IMR-90 (cell line): Measurements from ENCODE around the gene PDGFC. TPM values are rescaled to one million over a fixed set of nuclear protein-coding genes. Genes with fewer than 3 reads are reported as not detected.

Source experiments
- ATAC-seq: fragments of 200-7000 bp; cut with Tn5 transposase; 2 replicates; pipeline ENCODE4 v1.9.1; 2020; ENCODE audit warnings: low read depth, mild to moderate bottlenecking, moderate library complexity
- BruUV-seq: library from RNA; stranded (reverse); fragments of 400-500 nt; replicated peaks from 2 replicates; lab custom pipeline; 2021; lab: Mats Ljungman, UMichigan
- CTCF ChIA-PET: fragments of 300-600 bp; formaldehyde crosslinking; extraction: SDS; loops from one replicate; lab custom pipeline; 2021; ENCODE audit warnings: antibody characterized with exemption; lab: Yijun Ruan, JAX
- POLR2A ChIA-PET: fragments of 300-600 bp; sonication (Branson Sonifier 250); formaldehyde crosslinking; loops from one replicate; lab custom pipeline; 2022; ENCODE audit warnings: antibody characterized with exemption; ENCODE audit not compliant: unreplicated experiment; lab: Charles Lee
- DNase-seq: peaks from one replicate; pipeline ENCODE4 v3.0.0; 2013
- H2AFZ ChIP-seq: replicated peaks from 2 replicates; pipeline ENCODE3; 2013; ENCODE audit warnings: low read length, mild to moderate bottlenecking; ENCODE audit not compliant: poor library complexity
- H2AK5ac ChIP-seq: 2 replicates; pipeline ENCODE4 v1.6.1; 2013; ENCODE audit warnings: low read depth, low read length, inconsistent platforms
- H2AK9ac ChIP-seq: replicated peaks from 2 replicates; pipeline ENCODE3; 2013; ENCODE audit warnings: mild to moderate bottlenecking, low read depth, low read length, moderate library complexity; ENCODE audit not compliant: poor library complexity
- H2BK120ac ChIP-seq: 2 replicates; pipeline ENCODE4 v1.6.1; 2013; ENCODE audit warnings: low read depth, low read length, inconsistent platforms
- H2BK15ac ChIP-seq: 3 replicates; pipeline ENCODE4 v1.6.1; 2013; ENCODE audit warnings: low read depth, low read length, inconsistent platforms
- H2BK20ac ChIP-seq: 2 replicates; pipeline ENCODE4 v1.6.1; 2013; ENCODE audit warnings: low read depth, mild to moderate bottlenecking, inconsistent platforms, low read length, moderate library complexity
- H2BK5ac ChIP-seq: 2 replicates; pipeline ENCODE4 v1.6.1; 2013; ENCODE audit warnings: mild to moderate bottlenecking, low read depth, low read length, inconsistent platforms; ENCODE audit not compliant: poor library complexity, severe bottlenecking
- H3K14ac ChIP-seq: replicated peaks from 2 replicates; pipeline ENCODE4 v1.6.1; 2013; ENCODE audit warnings: low read depth, low read length, inconsistent platforms
- H3K18ac ChIP-seq: 2 replicates; pipeline ENCODE4 v1.6.1; 2013; ENCODE audit warnings: low read depth, low read length, control low read depth
- H3K23ac ChIP-seq: 2 replicates; pipeline ENCODE4 v1.6.1; 2013; ENCODE audit warnings: low read depth, low read length, inconsistent platforms
- H3K27ac ChIP-seq: 2 replicates; pipeline ENCODE4 v1.5.1; 2013; ENCODE audit warnings: mild to moderate bottlenecking, control low read depth, low read length; ENCODE audit not compliant: insufficient read depth
- H3K27me3 ChIP-seq: 2 replicates; pipeline ENCODE4 v1.6.1; 2013; ENCODE audit warnings: low read length; ENCODE audit not compliant: control insufficient read depth, insufficient read depth
- H3K36me3 ChIP-seq: 2 replicates; pipeline ENCODE4 v1.6.1; 2013; ENCODE audit warnings: low read length, mixed read lengths; ENCODE audit not compliant: control insufficient read depth, insufficient read depth
- H3K4ac ChIP-seq: 2 replicates; pipeline ENCODE4 v1.6.1; 2013; ENCODE audit warnings: low read depth, low read length, inconsistent platforms
- H3K4me1 ChIP-seq: 2 replicates; pipeline ENCODE4 v1.6.1; 2013; ENCODE audit warnings: low read length, mixed read lengths; ENCODE audit not compliant: control insufficient read depth, insufficient read depth
- H3K4me2 ChIP-seq: 2 replicates; pipeline ENCODE4 v1.6.1; 2013; ENCODE audit warnings: low read depth, mild to moderate bottlenecking, control low read depth, low read length, moderate library complexity
- H3K4me3 ChIP-seq: 2 replicates; pipeline ENCODE4 v1.5.1; 2013; ENCODE audit warnings: low read depth, mild to moderate bottlenecking, control low read depth, low read length, moderate library complexity; ENCODE audit not compliant: insufficient read depth
- H3K56ac ChIP-seq: 2 replicates; pipeline ENCODE4 v1.6.1; 2013; ENCODE audit warnings: low read length, inconsistent platforms; ENCODE audit not compliant: insufficient read depth; ENCODE audit errors: extremely low read depth
- H3K79me1 ChIP-seq, 2 experiments: 2 replicates each; pipeline ENCODE4 v1.6.1; 2013; ENCODE audit warnings: low read length in 2 of 2, inconsistent platforms in 1 of 2, low read depth in 1 of 2
- H3K9ac ChIP-seq: 2 replicates; pipeline ENCODE4 v1.6.1; 2013; ENCODE audit warnings: low read depth, low read length, control low read depth
- H3K9me1 ChIP-seq: 2 replicates; pipeline ENCODE4 v1.6.1; 2013; ENCODE audit warnings: low read length, inconsistent platforms; ENCODE audit not compliant: insufficient read depth
- H3K9me3 ChIP-seq: 2 replicates; pipeline ENCODE4 v1.6.1; 2013; ENCODE audit warnings: low read length; ENCODE audit not compliant: control insufficient read depth, insufficient read depth
- H4K20me1 ChIP-seq: 2 replicates; pipeline ENCODE4 v1.6.1; 2013; ENCODE audit warnings: low read length, inconsistent platforms; ENCODE audit not compliant: insufficient read depth
- H4K5ac ChIP-seq: 2 replicates; pipeline ENCODE4 v1.6.1; 2013; ENCODE audit warnings: mild to moderate bottlenecking, low read depth, low read length, control low read depth
- H4K8ac ChIP-seq, 2 experiments: 2 replicates each; pipeline ENCODE4 v1.6.1; 2013; ENCODE audit warnings: low read depth in 2 of 2, low read length in 2 of 2, control low read depth in 1 of 2, inconsistent platforms in 1 of 2
- H4K91ac ChIP-seq: 2 replicates; pipeline ENCODE4 v1.6.1; 2013; ENCODE audit warnings: low read depth, low read length, inconsistent platforms; ENCODE audit not compliant: insufficient read depth
- MAZ ChIP-seq: IDR thresholded peaks from 2 replicates; pipeline ENCODE4 v1.6.1; 2012; ENCODE audit warnings: low read depth, mild to moderate bottlenecking, low read length, improper control_type of control experiment, moderate library complexity, borderline replicate concordance
- MXI1 ChIP-seq: IDR thresholded peaks from 2 replicates; pipeline ENCODE4 v1.6.1; 2012; ENCODE audit warnings: low read depth, mild to moderate bottlenecking, low read length, moderate library complexity, borderline replicate concordance
- NFE2L2 ChIP-seq: fragments of 150-350 bp; IDR thresholded peaks from 2 replicates; pipeline ENCODE4 v1.6.1; 2016; ENCODE audit warnings: low read depth, mild to moderate bottlenecking, low read length
- POLR2A ChIP-seq: IDR thresholded peaks from 2 replicates; pipeline ENCODE4 v1.6.1; 2012; ENCODE audit warnings: mild to moderate bottlenecking, low read depth, low read length
- RCOR1 ChIP-seq: IDR thresholded peaks from 2 replicates; pipeline ENCODE4 v1.6.1; 2012; ENCODE audit warnings: mild to moderate bottlenecking, low read length, improper control_type of control experiment; ENCODE audit not compliant: insufficient replicate concordance
- SMC3 ChIP-seq: fragments of 150-350 bp; IDR thresholded peaks from 2 replicates; pipeline ENCODE4 v1.6.1; 2016; ENCODE audit warnings: low read depth, mild to moderate bottlenecking, antibody characterized with exemption, low read length, moderate library complexity
- whole genome bisulfite sequencing, 2 experiments: methylation state at CpG; one replicate each; pipeline versions ENCODE4 v1.1.5 to v1.1.7; 2013; ENCODE audit warnings: missing lambda C conversion rate in 2 of 2; ENCODE audit not compliant: insufficient read length in 1 of 2; ENCODE audit errors: extremely low coverage in 2 of 2; 5-methylcytosine and 5-hydroxymethylcytosine counted together
- dilution Hi-C: fragments of 300-500 bp; cut with HindIII; formaldehyde crosslinking; loops from one replicate; pipeline ENCODE4 v1.14.3; 2018; ENCODE audit warnings: low sequenced_read_pairs; ENCODE audit not compliant: unreplicated experiment
- in situ Hi-C: fragments of 300-500 bp; cut with MboI; formaldehyde crosslinking; loops from 3 replicates; pipeline ENCODE4 v1.14.3; 2019; ENCODE audit warnings: low sequenced_read_pairs, inconsistent platforms, mixed read lengths
- intact Hi-C: fragments of 100-400 bp; cut with micrococcal nuclease; formaldehyde crosslinking; loops from 2 replicates; pipeline ENCODE4 v1.10.0; 2022
- polyA plus RNA-seq, 3 experiments: library from polyadenylated mRNA; depleted of rRNA; stranded (reverse); fragments of >200 nt; gene quantifications; 2 replicates each; pipeline ENCODE4 v1.2.3, GENCODE V29; 2012; ENCODE audit warnings: low replicate concordance in 1 of 3
- total RNA-seq: library from RNA; depleted of rRNA; stranded (reverse); fragments of >200 nt; gene quantifications from 2 replicates; pipeline ENCODE4 v1.2.3, GENCODE V29; 2012
- TF ChIP-seq, protein P1 (sequence below): conservative IDR thresholded peaks from 2 replicates; pipeline ENCODE4 v1.5.1; 2012; ENCODE audit warnings: mild to moderate bottlenecking, low read depth, low read length, improper control_type of control experiment

The PDGFC gene
- total and polyA plus RNA-seq, 2 of the 4 experiments (the other 2 are of a cell fraction) = 19.8 to 90.7 TPM

GRCh38 chr4:156946516-156947424, 24.8 kb downstream of the PDGFC start (continued):
- TF ChIP-seq NFE2L2 = peak; percentile 68
- no peak for TF ChIP-seq POLR2A
- peak; percentile 24 for TF ChIP-seq RCOR1
- TF ChIP-seq MXI1 = no peak

DNA sequence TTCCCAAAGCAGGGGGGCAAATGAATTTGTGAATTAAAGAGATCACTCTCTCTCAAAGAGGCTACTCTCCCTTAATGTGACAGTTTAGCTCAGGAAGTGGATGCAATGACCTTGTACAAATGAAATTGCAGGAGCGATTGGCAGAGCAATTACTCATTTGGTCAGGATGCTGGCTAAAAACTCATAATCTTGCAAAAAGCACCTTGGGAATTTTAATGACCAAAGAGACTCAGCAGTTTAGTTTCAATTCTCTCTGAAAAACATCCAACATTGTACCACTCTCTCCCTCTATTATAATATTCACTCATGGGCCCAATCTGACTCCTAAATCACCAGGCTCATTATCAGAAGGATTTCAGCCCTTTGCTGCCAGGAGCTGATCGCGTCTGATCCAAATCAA, 26.1 kb downstream of the PDGFC start:
- dilution Hi-C loops (no loop called here), in situ Hi-C loops (no loop called here)
- H3K14ac ChIP-seq = peak overlapping the region; percentile 57; the same call in 1 of the 2 replicates

More for the DNA sequence above, 26.1 kb downstream of the PDGFC start:
- DNase-seq (no peak), ATAC-seq (no peak)
- Histone ChIP-seq H3K36me3 (no peaks in the 10 kb centered on the region), H2BK120ac (peak overlapping the region; percentile 21), H3K27ac (peak overlapping the region; percentile 73; the same call in 1 of the 2 replicates), H3K79me1 (peaks cover 5 to 57% of the 10 kb centered on the region in 2 experiments), H2AFZ (no peak overlapping the region), H3K4me3 (no peak overlapping the region), H4K20me1 (peaks cover 4% of the 10 kb centered on the region; the same call in 1 of the 2 replicates), H4K8ac (peak overlapping the region; percentile 25 to 56; a peak in 3 of 4 replicates), H2BK20ac (peak overlapping the region; percentile 4; the same call in 1 of the 2 replicates), H3K56ac (no peak overlapping the region), H3K23ac (peak overlapping the region; percentile 1; the same call in 1 of the 2 replicates), H3K4me2 (peak overlapping the region; percentile 92), H3K9me1 (peaks cover 12% of the 10 kb centered on the region), H3K9ac (peak overlapping the region; percentile 75), H3K4ac (peak overlapping the region; percentile 6), H2BK15ac (0 out of 3 replicates have a peak overlapping the region, but pooled peaks have one; percentile 33), H3K4me1 (peaks cover 24% of the 10 kb centered on the region), H2AK9ac (no peak overlapping the region), H3K9me3 (no peaks in the 10 kb centered on the region), H3K27me3 (no peaks in the 10 kb centered on the region), H2BK5ac (peak overlapping the region; percentile 93), H3K18ac (peak overlapping the region; percentile 94), H4K91ac (peak overlapping the region; percentile 40; the same call in 1 of the 2 replicates), H4K5ac (peak overlapping the region; percentile 67; the same call in 1 of the 2 replicates), H2AK5ac (peak overlapping the region; percentile 63; the same call in 1 of the 2 replicates)
- ChIA-PET CTCF (interaction anchor here (1.0 kb wide), 1 partner anchor 23 kb away, joined by 3 read pairs; no protein-coding TSS in a partner anchor), POLR2A (interaction anchor here (0.6 kb wide), 1 partner anchor 12 kb away, joined by 3 read pairs; no protein-coding TSS in a partner anchor)
- no peak for TF ChIP-seq SMC3
- TF ChIP-seq MAZ = no peak
- TF ChIP-seq POLR2A = no peak
- TF ChIP-seq MXI1 = no peak
- no peak for TF ChIP-seq NFE2L2
- TF ChIP-seq, protein P1, sequence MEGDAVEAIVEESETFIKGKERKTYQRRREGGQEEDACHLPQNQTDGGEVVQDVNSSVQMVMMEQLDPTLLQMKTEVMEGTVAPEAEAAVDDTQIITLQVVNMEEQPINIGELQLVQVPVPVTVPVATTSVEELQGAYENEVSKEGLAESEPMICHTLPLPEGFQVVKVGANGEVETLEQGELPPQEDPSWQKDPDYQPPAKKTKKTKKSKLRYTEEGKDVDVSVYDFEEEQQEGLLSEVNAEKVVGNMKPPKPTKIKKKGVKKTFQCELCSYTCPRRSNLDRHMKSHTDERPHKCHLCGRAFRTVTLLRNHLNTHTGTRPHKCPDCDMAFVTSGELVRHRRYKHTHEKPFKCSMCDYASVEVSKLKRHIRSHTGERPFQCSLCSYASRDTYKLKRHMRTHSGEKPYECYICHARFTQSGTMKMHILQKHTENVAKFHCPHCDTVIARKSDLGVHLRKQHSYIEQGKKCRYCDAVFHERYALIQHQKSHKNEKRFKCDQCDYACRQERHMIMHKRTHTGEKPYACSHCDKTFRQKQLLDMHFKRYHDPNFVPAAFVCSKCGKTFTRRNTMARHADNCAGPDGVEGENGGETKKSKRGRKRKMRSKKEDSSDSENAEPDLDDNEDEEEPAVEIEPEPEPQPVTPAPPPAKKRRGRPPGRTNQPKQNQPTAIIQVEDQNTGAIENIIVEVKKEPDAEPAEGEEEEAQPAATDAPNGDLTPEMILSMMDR = no peak
- intact Hi-C loops = loop anchor here (5.0 kb wide), 1 partner anchor 168 kb away; no protein-coding TSS in a partner anchor
- BruUV-seq = no TSS peak
- WGBS, 2 experiments = 0% methylated on average over 1 of the region's 3 CpGs; no CpG with 5 or more reads in 1 of the 2 experiments
